GM21786 (cell line): ENCODE data around the gene GMPPA.

Experiments
- ATAC-seq: cut with Tn5 transposase; IDR thresholded peaks from one replicate; pipeline ENCODE4 v1.9.1; 2021; ENCODE audit not compliant: unreplicated experiment

The GMPPA gene

DNA sequence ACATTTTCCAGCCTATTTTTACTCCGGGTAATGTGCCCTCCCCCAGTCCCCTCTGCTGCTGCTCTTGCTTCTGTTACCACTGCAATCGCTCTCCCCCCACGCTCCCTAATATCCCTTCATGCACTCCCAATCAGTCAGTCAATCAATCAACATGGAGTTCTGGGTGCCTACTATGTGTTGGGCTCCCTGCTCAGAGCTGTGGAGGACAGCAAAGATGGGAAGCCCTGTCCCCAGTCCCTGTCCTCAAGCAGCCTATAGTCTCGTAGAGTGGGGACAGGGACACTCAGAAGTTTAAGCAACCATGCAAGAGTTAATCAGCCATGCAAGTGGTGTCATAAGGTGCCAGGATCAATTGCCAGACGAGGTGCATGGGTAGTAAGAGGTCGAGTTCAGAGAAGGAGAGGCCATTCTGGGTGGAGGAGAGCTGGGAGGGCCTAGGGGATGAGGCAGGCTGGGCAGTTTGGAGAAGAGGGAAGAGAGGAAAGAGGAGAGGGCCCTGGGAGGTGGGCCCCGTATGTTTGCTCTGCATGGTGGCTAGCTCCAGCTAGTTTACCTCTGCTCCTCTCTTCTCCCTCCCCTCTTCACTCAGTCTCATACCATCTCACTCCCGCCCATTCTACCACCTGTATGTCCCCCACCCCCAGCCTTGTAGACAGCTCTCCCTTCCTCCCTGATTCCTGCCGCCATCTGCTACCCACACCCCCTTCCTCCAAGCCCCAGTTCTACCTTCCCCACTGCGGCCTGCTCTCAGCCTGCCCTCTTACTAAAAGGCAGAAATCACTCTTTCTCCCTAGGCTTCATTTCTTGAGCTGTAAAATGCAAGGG, 19.5 kb downstream of the GMPPA start:
- ATAC-seq = no peak

DNA sequence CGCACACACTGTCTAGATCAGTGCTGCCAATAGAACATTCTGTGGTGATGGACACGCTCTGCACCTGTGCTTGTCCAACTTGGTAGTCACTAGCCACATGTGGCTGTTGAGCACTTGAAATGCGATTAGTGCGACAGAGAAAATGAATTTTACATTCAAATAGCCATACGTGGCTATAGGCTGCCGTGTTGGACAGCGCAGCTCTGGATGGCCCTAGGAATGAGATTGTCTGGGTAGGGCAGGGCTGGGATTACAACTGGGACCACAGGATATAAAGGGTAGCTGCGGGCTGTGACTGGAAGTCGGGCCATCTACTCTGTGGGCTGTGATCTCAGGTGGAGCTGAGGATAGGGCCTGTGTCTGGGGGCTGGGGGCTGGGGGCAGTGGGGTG, 20.8 kb downstream of the GMPPA start:
- no peak for ATAC-seq

DNA sequence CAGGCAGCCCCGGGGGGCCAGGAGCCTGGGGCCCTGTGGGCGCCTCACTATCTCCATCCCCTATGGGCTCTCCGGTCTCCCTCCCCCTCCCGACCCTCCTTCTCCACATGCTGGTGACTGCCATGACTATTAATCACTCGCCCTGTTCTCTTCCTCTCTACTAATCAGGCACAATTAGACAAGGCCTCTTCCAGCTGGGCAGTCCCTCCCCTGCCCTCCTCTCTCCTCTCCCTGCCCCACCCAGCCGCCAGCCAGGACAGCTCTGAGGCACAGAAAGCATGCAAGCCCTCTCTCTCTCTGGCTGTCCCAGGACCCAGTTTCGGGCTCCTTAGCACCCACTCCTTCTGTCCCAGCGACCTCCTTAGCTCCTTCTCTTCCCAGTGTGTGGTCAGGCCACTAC, 21.4 kb downstream of the GMPPA start:
- no peak for ATAC-seq

DNA sequence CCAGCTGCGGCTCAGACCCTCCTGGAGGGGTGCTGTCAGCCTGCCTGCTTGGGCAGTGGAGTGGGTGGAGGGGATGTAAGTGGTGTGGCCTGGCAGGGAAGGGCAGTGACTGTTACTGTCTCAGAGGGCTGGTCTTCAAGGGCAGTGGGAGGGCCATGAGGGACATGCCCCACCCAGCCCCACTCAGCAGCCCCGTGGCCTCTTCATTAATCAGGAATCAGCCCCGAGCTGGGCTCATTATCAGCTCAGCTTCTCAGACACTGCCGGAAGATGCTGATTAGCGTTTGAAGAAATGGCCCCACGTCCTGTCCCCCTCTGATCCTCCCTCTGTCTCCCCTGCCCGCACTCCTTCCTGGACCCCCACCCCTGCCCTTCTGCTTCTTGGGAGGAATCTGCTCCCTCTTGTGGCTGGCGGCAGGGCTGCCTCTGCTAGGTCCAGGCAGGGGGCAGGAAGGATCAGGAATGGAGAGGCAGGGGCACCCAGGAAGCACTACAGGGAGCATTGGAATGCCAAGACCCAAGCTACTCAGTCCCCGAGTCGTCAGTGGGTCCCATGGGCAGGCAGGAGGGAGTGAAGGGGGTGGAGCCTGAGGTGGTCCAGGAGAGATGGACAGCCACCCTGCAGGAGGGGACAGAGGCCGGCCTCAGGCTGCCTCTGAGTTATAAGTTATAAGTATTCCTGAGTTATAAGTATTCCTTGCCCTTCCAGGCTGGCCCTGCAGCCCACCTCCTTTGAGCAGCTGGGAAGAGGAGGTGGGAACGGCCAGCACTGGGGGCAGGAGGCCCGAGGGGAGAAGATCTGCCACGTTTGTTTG, 22.6 kb downstream of the GMPPA start:
- ATAC-seq = no peak

DNA sequence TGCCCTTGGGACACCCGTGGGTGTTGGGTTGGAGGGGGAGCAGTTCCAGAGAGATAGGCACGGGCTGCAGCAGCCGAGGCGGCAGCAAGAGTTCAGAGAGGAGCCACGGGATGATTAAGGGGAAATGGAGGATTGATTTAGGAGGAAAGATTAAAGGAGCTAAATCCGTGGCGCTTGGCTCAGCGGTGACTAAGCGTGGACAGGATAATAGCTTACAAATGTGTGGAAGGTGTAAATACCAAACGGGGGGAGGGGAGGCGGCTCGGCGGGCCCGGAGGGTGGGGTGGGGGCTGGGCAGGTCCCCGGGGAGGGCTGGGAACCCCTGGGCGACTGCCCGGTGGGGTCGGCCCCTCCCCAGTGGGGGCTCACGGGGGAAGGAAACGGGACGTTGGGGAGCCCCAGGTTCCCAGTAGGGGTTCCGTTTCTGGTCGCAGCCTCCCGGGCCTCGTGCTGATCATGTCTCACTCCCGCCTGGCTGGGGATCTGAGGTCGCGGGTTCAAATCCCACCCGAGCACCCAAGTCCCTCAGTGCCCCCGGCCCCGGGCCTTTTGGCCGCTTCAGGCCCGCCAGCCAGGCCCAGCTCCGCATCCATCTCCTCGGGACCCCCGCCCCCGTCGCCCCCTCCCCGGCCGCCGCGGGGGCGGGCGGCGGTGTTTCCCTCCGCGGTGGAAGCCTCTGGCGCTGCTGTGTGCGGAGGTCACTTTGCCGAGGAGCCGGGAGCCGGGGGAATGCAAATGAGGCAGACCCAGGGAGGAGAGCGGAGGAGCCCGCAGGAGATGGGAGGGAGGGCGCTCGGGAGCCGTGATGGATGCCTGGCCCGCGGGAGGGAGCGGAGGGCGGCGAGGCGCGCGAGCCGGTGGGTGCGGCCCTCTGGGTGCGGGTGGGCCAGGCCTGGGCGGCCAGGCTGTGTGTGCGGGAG, 23.7 kb downstream of the GMPPA start:
- ATAC-seq = no peak

DNA sequence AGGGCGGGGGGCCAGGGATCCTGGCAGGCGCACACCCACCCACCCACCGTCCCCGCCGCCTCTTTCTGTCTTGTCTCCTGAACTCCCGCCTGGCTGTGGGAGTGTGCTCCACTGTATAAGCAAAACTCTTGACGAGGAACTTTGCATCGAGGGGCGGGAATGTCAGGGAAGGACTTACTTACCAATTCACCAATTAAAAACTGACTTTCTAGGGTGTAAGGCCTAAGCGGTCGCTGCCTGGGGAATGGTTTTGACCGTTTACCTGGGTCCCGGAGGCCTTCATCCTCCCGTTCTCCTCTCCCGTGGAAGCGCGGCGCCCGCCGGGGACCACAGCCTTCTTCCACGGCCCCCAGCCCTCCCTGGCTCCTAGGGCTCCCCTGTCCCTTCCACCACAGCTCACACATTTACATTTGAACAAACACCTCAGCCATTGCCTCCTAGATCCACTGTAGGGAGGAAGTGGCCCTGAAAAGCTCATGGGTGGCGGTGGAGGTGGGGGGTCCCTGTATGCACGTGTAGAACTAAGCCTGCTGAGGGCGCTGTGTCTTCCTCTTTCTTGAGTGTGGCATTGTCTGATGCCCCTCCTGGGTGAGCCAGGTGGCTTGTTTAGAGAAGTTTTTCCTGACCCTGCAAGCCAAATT, 24.5 kb downstream of the GMPPA start:
- no peak for ATAC-seq

DNA sequence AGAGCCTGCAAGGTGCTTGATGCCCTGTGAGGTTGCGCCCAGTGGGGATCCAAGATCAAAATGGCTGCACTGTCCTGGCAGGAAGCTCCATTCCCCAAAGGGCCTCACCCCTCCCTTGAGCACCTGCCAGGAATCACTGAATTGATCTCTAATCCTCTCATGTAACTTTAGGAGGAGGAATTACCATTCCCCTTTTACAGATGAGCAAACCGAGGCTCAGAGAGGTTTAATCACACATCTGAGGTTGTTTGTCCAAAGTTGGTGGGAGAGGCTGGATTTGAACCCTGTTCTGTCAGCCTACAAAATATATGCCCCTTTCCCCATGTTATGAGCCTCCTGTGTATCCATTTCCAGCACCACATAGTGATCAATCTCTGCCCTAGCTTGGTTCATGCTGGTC, 26.1 kb downstream of the GMPPA start:
- no peak for ATAC-seq

DNA sequence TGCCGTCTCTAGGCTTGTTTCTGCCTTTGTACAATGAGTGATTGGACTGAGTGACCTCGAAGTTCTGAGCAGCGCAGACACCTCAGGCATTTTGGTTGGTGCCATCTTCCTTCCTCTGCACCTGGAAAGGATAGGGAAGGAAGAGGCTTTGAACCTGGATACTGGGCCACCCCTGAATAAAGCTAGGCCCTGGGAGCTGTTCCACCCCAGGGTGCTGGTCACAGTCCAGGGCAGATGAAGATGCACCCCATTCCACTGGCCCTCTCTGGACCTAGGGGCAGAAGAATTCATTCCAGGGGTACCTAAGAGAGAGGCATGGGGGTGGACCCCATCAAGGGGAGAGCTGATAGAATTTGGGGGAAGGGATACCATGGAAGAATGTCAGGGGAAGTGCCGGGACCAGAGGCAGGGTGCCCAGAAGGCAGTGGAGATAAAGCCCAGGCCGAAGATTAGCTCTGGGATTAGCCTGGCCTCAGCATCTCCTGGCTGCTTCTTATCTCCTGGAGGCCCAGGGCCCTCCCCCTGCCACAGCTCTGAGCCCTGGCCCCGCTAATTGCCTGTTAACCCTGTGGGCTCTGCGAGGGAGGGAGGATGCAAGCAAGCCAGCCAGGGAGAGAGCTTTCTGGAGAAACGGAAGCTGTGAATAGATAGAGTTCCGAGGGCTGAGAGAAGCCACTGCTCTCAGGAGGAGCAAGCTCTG, 27.0 kb downstream of the GMPPA start:
- ATAC-seq = no peak

DNA sequence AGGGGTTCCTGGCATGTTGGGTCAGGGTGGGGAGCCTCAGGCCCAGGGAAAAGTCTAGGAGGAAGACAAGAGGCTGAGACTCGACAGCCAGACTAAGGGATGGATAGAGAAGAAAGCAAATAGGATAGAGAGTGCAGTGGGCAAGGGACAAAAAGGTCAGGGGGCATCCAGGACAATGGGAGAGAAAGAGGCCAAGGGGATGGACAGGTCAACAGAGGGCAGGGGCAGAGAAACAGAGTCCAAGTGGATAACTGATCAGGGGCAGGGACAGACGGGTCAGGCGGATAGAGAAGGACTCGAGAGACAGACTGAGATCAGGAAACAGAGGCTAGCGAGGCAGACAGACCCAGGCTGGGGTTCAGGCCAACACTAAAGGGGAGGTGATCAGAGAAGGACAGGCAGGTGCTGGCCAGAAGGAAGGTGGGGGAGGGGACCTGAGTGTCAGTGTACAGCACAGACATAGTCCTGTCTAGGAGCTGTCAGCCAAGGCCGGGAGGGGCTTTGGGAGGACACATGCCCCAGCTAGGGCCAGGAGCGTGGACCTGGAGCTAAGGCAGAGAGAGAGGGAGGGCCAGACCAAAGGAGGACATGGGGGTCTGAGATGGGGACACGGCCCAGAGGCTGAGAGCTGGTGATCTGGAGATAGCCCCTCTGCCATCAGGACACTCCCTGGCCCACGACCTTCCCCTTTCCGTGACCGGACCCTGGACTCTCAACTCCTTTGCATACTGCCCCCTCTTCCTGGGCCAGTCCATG, 27.8 kb downstream of the GMPPA start:
- no peak for ATAC-seq

DNA sequence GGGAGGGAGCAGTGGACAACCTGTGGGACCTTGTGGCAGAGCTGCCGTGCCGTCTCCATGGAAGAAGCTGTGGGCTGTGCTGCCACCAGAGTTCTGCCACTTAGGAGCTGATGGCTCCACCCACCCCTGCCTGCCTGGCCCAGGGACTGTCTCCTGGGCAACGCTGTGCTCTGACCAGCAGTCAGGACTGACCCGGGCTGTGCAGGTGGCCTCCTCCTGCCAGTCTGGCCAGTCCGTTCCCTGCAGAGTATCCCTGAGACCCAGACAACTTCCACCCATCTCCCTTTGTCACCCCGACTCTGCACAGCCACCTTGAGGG, 28.3 kb downstream of the GMPPA start:
- no peak for ATAC-seq

DNA sequence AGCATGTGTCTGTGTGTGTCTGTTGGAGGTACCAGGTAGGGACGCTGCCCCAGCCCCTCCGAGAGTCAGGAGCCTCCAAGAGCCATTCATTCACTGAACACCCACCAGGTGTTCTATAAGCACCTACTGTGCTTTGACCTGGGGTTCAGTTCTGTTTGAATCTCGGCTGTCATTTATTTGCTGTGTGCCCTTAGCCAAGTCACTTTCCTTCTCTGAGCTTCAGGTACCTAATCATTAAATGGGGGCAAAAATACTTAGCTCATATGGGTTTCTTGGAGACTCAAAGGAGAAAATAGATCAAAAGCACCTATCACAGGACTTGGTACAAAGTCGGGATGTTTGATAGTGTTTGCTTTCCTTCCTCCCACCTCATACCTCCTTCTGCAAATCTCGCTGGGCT, 28.8 kb downstream of the GMPPA start:
- ATAC-seq = no peak

DNA sequence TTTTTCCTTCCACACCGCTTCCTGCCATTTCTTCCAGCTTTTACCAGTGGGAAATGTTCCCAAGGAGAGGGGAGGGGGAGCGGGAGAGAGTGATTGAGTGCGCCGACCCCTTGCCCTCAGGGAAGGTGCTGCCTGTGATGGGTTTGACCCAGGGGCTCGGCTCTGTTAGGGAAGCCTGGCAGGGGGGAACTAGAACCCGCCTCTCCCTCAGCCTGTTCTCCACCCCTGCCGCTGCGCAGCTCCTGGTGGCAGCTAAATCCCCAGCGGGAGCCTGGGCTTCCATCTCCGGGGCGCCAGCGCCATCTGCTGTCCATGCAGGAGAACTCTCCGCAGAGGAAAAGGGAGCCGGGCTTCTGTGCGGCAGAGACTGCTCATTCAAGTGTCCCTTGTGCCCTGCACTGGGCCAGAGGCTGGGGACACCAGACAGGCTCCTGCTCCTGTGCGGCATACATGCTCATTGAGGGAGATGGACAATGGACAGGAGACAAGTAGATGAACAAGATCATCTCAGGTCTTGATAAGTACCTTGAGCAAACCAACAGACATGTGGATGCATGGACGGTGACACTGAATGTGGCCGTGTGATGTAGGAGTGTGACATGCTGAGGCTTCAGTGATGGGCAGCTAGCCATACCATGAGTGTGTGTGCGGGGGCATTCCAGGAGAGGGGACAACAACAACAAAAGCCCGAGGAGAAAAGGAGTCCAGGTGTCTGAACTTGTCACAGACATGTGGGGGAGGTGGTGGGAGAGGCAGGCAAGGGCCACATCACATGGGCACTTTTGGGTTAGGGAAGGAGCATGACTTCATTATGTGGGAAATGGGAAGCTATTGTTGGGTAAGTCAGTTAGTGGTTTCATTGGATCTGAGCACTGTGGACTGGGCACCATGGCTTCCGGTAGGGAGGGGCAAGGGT, 31.6 kb downstream of the GMPPA start:
- peak; percentile 87 for ATAC-seq

DNA sequence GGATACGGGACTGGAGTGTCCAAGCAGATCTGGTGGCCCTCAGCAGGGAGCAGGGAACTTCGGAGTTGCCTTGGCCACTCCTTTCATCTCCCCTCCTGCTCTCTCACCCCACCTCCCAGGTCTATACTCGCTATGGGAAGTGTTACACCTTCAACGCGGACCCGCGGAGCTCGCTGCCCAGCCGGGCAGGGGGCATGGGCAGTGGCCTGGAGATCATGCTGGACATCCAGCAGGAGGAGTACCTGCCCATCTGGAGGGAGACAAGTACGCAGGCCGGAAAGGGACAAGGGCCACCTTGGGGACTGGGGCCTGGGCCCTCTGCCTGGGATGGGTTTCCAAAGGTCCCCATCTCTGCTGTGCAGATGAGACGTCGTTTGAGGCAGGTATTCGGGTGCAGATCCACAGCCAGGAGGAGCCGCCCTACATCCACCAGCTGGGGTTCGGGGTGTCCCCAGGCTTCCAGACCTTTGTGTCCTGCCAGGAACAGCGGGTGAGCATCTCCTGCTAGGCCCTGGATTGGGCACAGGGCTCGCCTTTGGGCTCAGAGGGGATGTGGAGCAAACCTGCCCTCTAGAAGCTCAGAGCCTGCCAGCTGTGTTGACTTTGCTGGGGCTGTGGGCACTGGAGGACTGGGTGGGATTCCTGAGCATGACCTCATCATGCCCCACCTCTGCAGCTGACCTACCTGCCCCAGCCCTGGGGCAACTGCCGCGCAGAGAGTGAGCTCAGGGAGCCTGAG, 33.1 kb downstream of the GMPPA start:
- ATAC-seq = no peak

DNA sequence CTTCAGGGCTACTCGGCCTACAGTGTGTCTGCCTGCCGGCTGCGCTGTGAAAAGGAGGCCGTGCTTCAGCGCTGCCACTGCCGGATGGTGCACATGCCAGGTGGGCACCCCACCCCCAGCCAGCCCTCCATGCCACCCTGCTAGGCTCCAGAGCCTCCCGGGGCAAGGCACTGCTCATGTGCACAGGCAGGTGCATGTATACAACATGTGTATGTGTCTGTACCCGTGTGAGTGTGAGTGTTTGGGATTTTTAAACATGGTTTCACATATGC, 33.6 kb downstream of the GMPPA start:
- no peak for ATAC-seq

DNA sequence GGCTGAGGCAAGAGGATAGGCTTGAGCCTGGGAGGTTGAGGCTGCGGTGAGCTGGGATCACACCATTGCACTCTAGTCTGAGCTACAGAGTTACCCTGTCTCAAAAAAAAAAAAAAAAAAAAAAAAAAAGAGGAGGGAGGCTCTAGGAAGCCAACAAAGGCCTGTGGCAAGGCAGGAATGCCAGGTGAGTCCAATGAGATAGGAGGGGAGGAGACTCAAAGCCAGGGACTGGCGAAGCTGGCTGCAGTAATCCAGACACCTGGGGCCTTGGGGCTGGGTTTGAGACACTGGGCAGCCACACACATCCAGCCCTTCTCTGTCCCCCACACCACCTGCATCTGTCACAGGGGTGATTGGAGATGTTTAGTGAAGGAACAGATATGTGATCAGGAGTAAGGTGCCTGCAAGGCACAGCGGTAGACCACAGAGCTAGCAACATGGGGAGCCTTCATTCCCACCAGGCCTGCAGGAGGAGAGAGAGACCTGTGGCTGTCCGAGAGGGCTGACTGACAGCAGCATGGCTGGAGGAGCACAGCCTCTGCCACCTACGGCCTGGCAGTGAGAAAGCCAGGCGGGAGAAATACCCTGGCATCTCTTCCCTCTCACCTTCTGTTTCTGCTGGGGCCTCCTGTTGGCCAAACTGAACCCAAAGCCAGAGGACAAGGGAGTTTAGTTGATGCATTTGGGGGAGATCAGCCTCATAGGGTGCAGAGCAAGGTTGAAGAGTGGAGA, 35.4 kb downstream of the GMPPA start:
- ATAC-seq = no peak

DNA sequence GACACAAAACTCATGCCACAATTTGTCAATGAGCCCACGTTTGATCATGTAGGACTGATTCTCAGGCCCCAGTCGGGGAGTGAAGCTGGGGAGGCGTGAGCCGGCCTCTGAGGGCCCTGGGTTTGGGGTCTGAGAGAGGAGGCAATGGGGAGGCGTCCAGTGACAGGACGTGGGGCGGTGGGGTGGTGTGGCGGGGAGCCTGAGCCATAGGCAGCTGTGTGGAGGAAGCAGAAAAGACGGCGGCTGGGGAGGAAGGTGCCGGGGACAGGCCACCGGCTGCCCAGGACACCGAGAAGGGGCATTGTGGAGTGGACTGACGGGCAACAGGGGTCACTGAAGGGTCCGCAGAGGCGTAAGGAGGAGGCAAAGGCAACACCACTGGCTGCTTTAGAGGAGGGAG, 37.7 kb downstream of the GMPPA start:
- no peak for ATAC-seq

DNA sequence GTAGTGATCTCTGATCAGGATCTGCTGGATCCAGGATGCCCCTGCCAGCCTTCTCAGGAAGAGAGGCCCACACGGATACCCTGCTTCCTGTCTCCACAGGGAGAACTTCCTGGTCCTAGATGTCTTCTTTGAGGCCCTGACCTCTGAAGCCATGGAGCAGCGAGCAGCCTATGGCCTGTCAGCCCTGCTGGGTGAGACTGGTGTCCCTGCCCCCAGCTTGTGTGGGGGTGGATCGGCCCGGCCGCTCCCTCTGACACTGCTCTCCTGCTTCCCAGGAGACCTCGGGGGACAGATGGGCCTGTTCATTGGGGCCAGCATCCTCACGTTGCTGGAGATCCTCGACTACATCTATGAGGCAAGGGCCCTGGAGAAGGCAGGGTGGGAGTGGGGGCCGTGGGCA, 38.3 kb downstream of the GMPPA start:
- no peak for ATAC-seq
